NB4 (cell line): ENCODE measurements around the gene SMIM38.

Source experiments
- MYC ChIP-seq: IDR thresholded peaks from 2 replicates; pipeline ENCODE4 v1.6.1; 2011; ENCODE audit warnings: low read depth, low read length
- POLR2A ChIP-seq: IDR thresholded peaks from 2 replicates; pipeline ENCODE4 v1.6.1; 2011; ENCODE audit warnings: mild to moderate bottlenecking; ENCODE audit not compliant: insufficient read length; ENCODE audit errors: extremely low read depth
- TF ChIP-seq, protein P1 (sequence below): IDR thresholded peaks from one replicate; pipeline ENCODE4 v1.5.1; 2012; ENCODE audit warnings: low read depth, low read length
- TF ChIP-seq, protein P2 (sequence below): IDR thresholded peaks from 2 replicates; pipeline ENCODE4 v1.6.1; 2011; ENCODE audit warnings: low read depth, low read length

DNA sequence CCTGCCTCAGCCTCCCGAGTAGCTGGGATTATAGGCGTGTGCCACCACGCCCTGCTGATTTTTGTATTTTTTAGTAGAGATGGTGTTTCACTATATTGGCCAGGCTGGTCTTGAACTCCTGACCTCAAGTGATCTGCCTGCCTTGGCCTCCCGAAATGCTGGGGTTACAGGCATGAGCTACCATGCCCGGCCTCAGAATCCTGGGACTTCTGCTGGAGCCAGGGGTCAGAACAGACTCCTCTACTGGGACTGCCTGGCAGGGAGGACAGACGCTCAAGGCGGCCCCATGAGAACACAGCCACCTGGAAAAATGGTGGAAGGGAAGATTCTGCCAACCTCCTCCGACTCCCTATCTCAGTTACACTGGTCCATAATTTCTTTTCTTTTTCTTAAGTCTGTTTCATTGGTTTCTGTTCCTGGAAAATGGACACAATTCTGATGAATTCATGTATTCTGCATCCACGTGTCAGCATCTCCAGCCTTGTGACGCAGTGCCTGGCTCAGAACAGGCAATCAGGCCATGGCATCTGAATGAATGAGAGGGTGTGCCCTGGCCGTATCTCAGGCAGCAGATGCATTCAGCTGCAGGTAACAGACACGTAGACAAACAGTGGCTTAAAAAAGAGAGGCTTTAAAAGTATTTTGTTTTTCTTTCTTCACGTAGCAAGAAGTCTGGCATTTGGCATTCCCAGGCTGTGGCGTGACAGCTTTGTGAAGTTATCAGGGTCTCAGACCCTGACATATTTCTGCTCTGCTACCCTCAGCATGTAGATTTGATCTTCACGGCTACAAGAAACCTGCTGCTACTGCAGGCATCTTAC lies 4.8 kb downstream of the SMIM38 start:
- TF ChIP-seq, protein P1, sequence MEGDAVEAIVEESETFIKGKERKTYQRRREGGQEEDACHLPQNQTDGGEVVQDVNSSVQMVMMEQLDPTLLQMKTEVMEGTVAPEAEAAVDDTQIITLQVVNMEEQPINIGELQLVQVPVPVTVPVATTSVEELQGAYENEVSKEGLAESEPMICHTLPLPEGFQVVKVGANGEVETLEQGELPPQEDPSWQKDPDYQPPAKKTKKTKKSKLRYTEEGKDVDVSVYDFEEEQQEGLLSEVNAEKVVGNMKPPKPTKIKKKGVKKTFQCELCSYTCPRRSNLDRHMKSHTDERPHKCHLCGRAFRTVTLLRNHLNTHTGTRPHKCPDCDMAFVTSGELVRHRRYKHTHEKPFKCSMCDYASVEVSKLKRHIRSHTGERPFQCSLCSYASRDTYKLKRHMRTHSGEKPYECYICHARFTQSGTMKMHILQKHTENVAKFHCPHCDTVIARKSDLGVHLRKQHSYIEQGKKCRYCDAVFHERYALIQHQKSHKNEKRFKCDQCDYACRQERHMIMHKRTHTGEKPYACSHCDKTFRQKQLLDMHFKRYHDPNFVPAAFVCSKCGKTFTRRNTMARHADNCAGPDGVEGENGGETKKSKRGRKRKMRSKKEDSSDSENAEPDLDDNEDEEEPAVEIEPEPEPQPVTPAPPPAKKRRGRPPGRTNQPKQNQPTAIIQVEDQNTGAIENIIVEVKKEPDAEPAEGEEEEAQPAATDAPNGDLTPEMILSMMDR: no peak
- no peak for TF ChIP-seq POLR2A
- TF ChIP-seq, protein P2, sequence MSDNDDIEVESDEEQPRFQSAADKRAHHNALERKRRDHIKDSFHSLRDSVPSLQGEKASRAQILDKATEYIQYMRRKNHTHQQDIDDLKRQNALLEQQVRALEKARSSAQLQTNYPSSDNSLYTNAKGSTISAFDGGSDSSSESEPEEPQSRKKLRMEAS: no peak
- no peak for TF ChIP-seq MYC
